IPS-20b (cell line): ENCODE data around the gene NLRC3.

ENCODE experiments used
- H3K27ac ChIP-seq: one replicate; pipeline ENCODE4 v1.5.1; 2013; ENCODE audit warnings: low read length
- H3K27me3 ChIP-seq: 2 replicates; pipeline ENCODE4 v1.6.1; 2013; ENCODE audit warnings: mild to moderate bottlenecking, low read length, inconsistent platforms; ENCODE audit not compliant: insufficient read depth
- H3K36me3 ChIP-seq: 2 replicates; pipeline ENCODE4 v1.6.1; 2013; ENCODE audit warnings: low read depth, mild to moderate bottlenecking, inconsistent platforms, low read length, moderate library complexity; ENCODE audit not compliant: insufficient read depth
- H3K4me1 ChIP-seq: 2 replicates; pipeline ENCODE4 v1.6.1; 2013; ENCODE audit warnings: mild to moderate bottlenecking, control low read depth, inconsistent platforms, low read length, moderate library complexity; ENCODE audit not compliant: insufficient read depth
- H3K4me3 ChIP-seq: 2 replicates; pipeline ENCODE4 v1.5.1; 2013; ENCODE audit warnings: mild to moderate bottlenecking, low read length, inconsistent platforms
- H3K9ac ChIP-seq: 2 replicates; pipeline ENCODE4 v1.6.1; 2013; ENCODE audit warnings: low read depth, mild to moderate bottlenecking, inconsistent platforms, low read length, moderate library complexity
- H3K9me3 ChIP-seq: 2 replicates; pipeline ENCODE4 v1.6.1; 2013; ENCODE audit warnings: mild to moderate bottlenecking, low read depth, low read length, inconsistent platforms; ENCODE audit not compliant: insufficient read depth

The NLRC3 gene

GRCh38 chr16:3550851-3551847 is 26.1 kb downstream of the NLRC3 start:
- peaks cover 9% of the 10 kb centered on the region; the same call in 1 of the 2 replicates for H3K4me1 ChIP-seq
- no peak overlapping the region for H3K9ac ChIP-seq
- H3K36me3 ChIP-seq = no peaks in the 10 kb centered on the region
- no peaks in the 10 kb centered on the region for H3K9me3 ChIP-seq
- no peak overlapping the region for H3K4me3 ChIP-seq
- H3K27ac ChIP-seq = no peak overlapping the region
- H3K27me3 ChIP-seq = peaks cover 34% of the 10 kb centered on the region; the same call in 1 of the 2 replicates

GRCh38 chr16:3549906-3550305 is 27.3 kb downstream of the NLRC3 start:
- H3K9ac ChIP-seq = no peak overlapping the region
- no peak overlapping the region for H3K4me3 ChIP-seq
- H3K4me1 ChIP-seq = peaks cover 9% of the 10 kb centered on the region; the same call in 1 of the 2 replicates
- H3K36me3 ChIP-seq = no peaks in the 10 kb centered on the region
- H3K27ac ChIP-seq = no peak overlapping the region
- no peaks in the 10 kb centered on the region for H3K9me3 ChIP-seq
- peaks cover 34% of the 10 kb centered on the region; the same call in 1 of the 2 replicates for H3K27me3 ChIP-seq

GRCh38 chr16:3548859-3549258 is 28.3 kb downstream of the NLRC3 start:
- H3K36me3 ChIP-seq = no peaks in the 10 kb centered on the region

GRCh38 chr16:3548445-3548844 is 28.8 kb downstream of the NLRC3 start:
- Histone ChIP-seq H3K4me3 (no peak overlapping the region), H3K27ac (no peak overlapping the region), H3K9me3 (no peaks in the 10 kb centered on the region), H3K27me3 (peaks cover 34% of the 10 kb centered on the region; the same call in 1 of the 2 replicates), H3K36me3 (no peaks in the 10 kb centered on the region), H3K9ac (no peak overlapping the region), H3K4me1 (peaks cover 4% of the 10 kb centered on the region; the same call in 1 of the 2 replicates)

More at GRCh38 chr16:3548859-3549258, 28.3 kb downstream of the NLRC3 start:
- Histone ChIP-seq H3K27me3 (peaks cover 34% of the 10 kb centered on the region; the same call in 1 of the 2 replicates), H3K4me1 (peaks cover 5% of the 10 kb centered on the region; the same call in 1 of the 2 replicates), H3K9me3 (no peaks in the 10 kb centered on the region), H3K27ac (no peak overlapping the region), H3K9ac (no peak overlapping the region), H3K4me3 (no peak overlapping the region)

- H3K36me3 ChIP-seq = no peaks in the 10 kb centered on the region
Measured at GRCh38 chr16:3546986-3547682, 30.1 kb downstream of the NLRC3 start.

GRCh38 chr16:3542601-3543373 is 34.4 kb downstream of the NLRC3 start:
- Histone ChIP-seq H3K4me3 (no peak overlapping the region), H3K4me1 (peaks cover 4% of the 10 kb centered on the region; the same call in 1 of the 2 replicates), H3K9ac (peak overlapping the region; percentile 11; the same call in 1 of the 2 replicates), H3K27me3 (no peaks in the 10 kb centered on the region), H3K9me3 (no peaks in the 10 kb centered on the region), H3K36me3 (peaks cover 5% of the 10 kb centered on the region; the same call in 1 of the 2 replicates), H3K27ac (no peak overlapping the region)

More at GRCh38 chr16:3546986-3547682, 30.1 kb downstream of the NLRC3 start:
- no peak overlapping the region for H3K4me3 ChIP-seq
- H3K27me3 ChIP-seq = peaks cover 30% of the 10 kb centered on the region; the same call in 1 of the 2 replicates
- no peaks in the 10 kb centered on the region for H3K9me3 ChIP-seq
- H3K4me1 ChIP-seq = peaks cover 1% of the 10 kb centered on the region; the same call in 1 of the 2 replicates
- H3K9ac ChIP-seq = no peak overlapping the region
- no peak overlapping the region for H3K27ac ChIP-seq

- Histone ChIP-seq H3K27me3 (no peaks in the 10 kb centered on the region), H3K27ac (no peak overlapping the region), H3K4me1 (peaks cover 4% of the 10 kb centered on the region; the same call in 1 of the 2 replicates), H3K4me3 (no peak overlapping the region), H3K9ac (no peak overlapping the region), H3K36me3 (peaks cover 10% of the 10 kb centered on the region), H3K9me3 (no peaks in the 10 kb centered on the region)
Measured at GRCh38 chr16:3541527-3542155, 35.6 kb downstream of the NLRC3 start.

GRCh38 chr16:3538222-3538621 is 39.0 kb downstream of the NLRC3 start:
- H3K36me3 ChIP-seq = peaks cover 19% of the 10 kb centered on the region
- H3K9ac ChIP-seq = no peak overlapping the region
- H3K27me3 ChIP-seq = no peaks in the 10 kb centered on the region
- H3K27ac ChIP-seq = no peak overlapping the region
- H3K4me3 ChIP-seq = no peak overlapping the region
- H3K4me1 ChIP-seq = peaks cover 4% of the 10 kb centered on the region; the same call in 1 of the 2 replicates
- H3K9me3 ChIP-seq = no peaks in the 10 kb centered on the region

- Histone ChIP-seq H3K27ac (no peak overlapping the region), H3K36me3 (peaks cover 27% of the 10 kb centered on the region), H3K27me3 (no peaks in the 10 kb centered on the region), H3K4me3 (no peak overlapping the region), H3K9ac (no peak overlapping the region; the same call in 1 of the 2 replicates), H3K4me1 (peaks cover 4% of the 10 kb centered on the region; the same call in 1 of the 2 replicates), H3K9me3 (no peaks in the 10 kb centered on the region)
Measured at GRCh38 chr16:3536851-3537250, 40.4 kb downstream of the NLRC3 start.

GRCh38 chr16:3536271-3536731 is 40.9 kb downstream of the NLRC3 start:
- Histone ChIP-seq H3K27me3 (no peaks in the 10 kb centered on the region), H3K4me1 (peaks cover under 1% of the 10 kb centered on the region; the same call in 1 of the 2 replicates), H3K27ac (no peak overlapping the region), H3K9ac (no peak overlapping the region), H3K9me3 (no peaks in the 10 kb centered on the region), H3K4me3 (no peak overlapping the region), H3K36me3 (peaks cover 27% of the 10 kb centered on the region)
